ENCODE measurements around the gene ALDH1A1.

DNA sequence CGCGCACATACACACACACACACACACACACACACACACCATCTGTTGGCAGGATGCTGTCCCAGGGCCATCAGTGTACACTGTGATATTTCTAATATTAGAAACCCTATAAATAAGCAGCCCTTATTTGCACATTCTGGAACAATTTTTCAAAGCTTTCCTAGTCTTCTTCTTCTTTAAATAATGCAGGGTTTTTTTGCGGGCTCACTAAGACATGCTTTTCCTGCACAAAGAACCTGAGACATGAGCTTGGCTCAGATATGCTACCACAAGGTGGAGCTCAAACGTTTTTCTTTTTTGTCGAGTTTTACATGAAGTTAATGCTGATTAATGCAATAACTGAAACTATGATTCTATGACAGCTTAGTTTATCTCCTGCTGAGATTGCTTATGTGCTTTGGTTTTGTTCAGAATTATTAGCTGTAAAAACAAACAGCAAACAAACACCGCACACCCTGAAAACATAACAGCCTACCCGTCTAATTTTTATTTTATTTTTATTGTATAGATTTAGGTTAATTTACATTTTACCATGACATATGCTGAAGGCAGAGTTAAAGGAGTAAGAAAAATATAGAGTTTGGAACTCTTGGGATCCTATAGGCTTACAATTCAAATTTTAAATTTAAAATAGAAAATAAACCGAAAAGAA, 95.8 kb downstream of the ALDH1A1 start:
- TF ChIP-seq, protein P1, sequence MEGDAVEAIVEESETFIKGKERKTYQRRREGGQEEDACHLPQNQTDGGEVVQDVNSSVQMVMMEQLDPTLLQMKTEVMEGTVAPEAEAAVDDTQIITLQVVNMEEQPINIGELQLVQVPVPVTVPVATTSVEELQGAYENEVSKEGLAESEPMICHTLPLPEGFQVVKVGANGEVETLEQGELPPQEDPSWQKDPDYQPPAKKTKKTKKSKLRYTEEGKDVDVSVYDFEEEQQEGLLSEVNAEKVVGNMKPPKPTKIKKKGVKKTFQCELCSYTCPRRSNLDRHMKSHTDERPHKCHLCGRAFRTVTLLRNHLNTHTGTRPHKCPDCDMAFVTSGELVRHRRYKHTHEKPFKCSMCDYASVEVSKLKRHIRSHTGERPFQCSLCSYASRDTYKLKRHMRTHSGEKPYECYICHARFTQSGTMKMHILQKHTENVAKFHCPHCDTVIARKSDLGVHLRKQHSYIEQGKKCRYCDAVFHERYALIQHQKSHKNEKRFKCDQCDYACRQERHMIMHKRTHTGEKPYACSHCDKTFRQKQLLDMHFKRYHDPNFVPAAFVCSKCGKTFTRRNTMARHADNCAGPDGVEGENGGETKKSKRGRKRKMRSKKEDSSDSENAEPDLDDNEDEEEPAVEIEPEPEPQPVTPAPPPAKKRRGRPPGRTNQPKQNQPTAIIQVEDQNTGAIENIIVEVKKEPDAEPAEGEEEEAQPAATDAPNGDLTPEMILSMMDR (conservative IDR thresholded peaks at IDR 0.05 in 1 of 2, IDR thresholded peaks at IDR 0.05 in 1 of 2; ENCODE audit: extremely low read depth in 1 of 2, insufficient read depth in 1 of 2, low read depth in 1 of 2, low read length in 2 of 2) = peak; percentile 59 to 63
- no peak for TF ChIP-seq EZH2 (IDR thresholded peaks at IDR 0.05; ENCODE audit: borderline replicate concordance, low read length)
